ENCODE measurements around the gene GRK5. TPM values are rescaled to one million over a fixed set of nuclear protein-coding genes. Genes with fewer than 3 reads are reported as not detected.

The GRK5 gene
- total RNA-seq, 4 donors from 2014 or later = 15.9 to 53.8 (median 18.4) TPM

- DNase-seq (ENCODE audit: low spot score) (no peak), ATAC-seq (ENCODE audit: low FRiP score) (no peak)
- TF ChIP-seq CTCF (IDR thresholded peaks at IDR 0.05) = no peak
Observed at GRCh38 chr10:119406601-119407253, 199.4 kb downstream of the GRK5 start.

- TF ChIP-seq CTCF (IDR thresholded peaks at IDR 0.05) = no peak
- DNase-seq (ENCODE audit: low spot score) = no peak
- no peak for ATAC-seq (ENCODE audit: low FRiP score)
Observed at GRCh38 chr10:119407254-119407777, 199.9 kb downstream of the GRK5 start.

GRCh38 chr10:119408072-119408471, 200.7 kb downstream of the GRK5 start:
- DNase-seq (ENCODE audit: low spot score) (no peak), ATAC-seq (ENCODE audit: low FRiP score) (no peak)
- TF ChIP-seq CTCF (IDR thresholded peaks at IDR 0.05) = no peak

GRCh38 chr10:119408969-119409371, 201.6 kb downstream of the GRK5 start:
- DNase-seq (ENCODE audit: low spot score) = no peak
- no peak for ATAC-seq (ENCODE audit: low FRiP score)
- TF ChIP-seq CTCF (IDR thresholded peaks at IDR 0.05) = no peak

- TF ChIP-seq CTCF (IDR thresholded peaks at IDR 0.05) = no peak
- ATAC-seq (ENCODE audit: low FRiP score) (no peak), DNase-seq (ENCODE audit: low spot score) (no peak)
Observed at GRCh38 chr10:119409385-119409784, 202.0 kb downstream of the GRK5 start.

- no peak for ATAC-seq (ENCODE audit: low FRiP score)
- no peak for TF ChIP-seq CTCF (IDR thresholded peaks at IDR 0.05)
- DNase-seq (ENCODE audit: low spot score) = no peak
Observed at GRCh38 chr10:119409906-119410305, 202.5 kb downstream of the GRK5 start.
